Transverse colon (tissue), 4 donors: ENCODE results near the gene TBX2. TPM values are rescaled to one million over a fixed set of nuclear protein-coding genes. Genes with fewer than 3 reads are reported as not detected.

ENCODE experiments used
- DNase-seq: peaks from one replicate; pipeline ENCODE4 v3.0.0-alpha.2; 2019
- H3K27ac ChIP-seq, 4 donors: fragments of 200-600 bp; sonication (generic); 2 replicates each; pipeline ENCODE4 v1.5.1; 2016 to 2018; ENCODE audit warnings: inconsistent platforms in 4 of 4
- H3K27me3 ChIP-seq: fragments of 200-600 bp; sonication (generic); 2 replicates; pipeline ENCODE4 v1.5.1; 2017; ENCODE audit warnings: inconsistent platforms
- H3K36me3 ChIP-seq, 4 donors: fragments of 200-600 bp; sonication (generic); 2 replicates each; pipeline ENCODE4 v1.5.1; 2017 to 2019; ENCODE audit warnings: inconsistent platforms in 4 of 4
- H3K4me1 ChIP-seq, 4 donors: fragments of 200-600 bp; sonication (generic); 2 replicates each; pipeline ENCODE4 v1.5.1; 2017 to 2020; ENCODE audit warnings: inconsistent platforms in 4 of 4
- H3K4me3 ChIP-seq, 4 donors: fragments of 200-600 bp; sonication (generic); 1 replicate in 1 of 4; 2 replicates in 3 of 4; pipeline versions ENCODE4 v1.5.1 to v1.6.1; 2017 to 2019; ENCODE audit warnings: inconsistent platforms in 4 of 4
- H3K9me3 ChIP-seq, 2 donors: fragments of 200-600 bp; sonication (generic); 2 replicates each; pipeline ENCODE4 v1.5.1; 2017 to 2019; ENCODE audit warnings: inconsistent platforms in 2 of 2
- EP300 ChIP-seq: sonication (generic); formaldehyde crosslinking; IDR thresholded peaks from one replicate; pipeline ENCODE4 v1.6.1; 2017; ENCODE audit warnings: antibody characterized with exemption, low read depth
- POLR2A ChIP-seq: fragments of 450-650 bp; IDR thresholded peaks from one replicate; pipeline ENCODE4 v1.6.1; 2016; ENCODE audit warnings: antibody characterized with exemption, mild to moderate bottlenecking, moderate library complexity
- POLR2AphosphoS5 ChIP-seq, 3 donors: sonication (generic); formaldehyde crosslinking; IDR thresholded peaks; one replicate each; pipeline ENCODE4 v1.6.1; 2016; ENCODE audit warnings: antibody characterized with exemption in 3 of 3
- WGBS, 2 donors: methylation state at CpG; one replicate each; pipeline ENCODE4 v1.1.5; 2018; ENCODE audit warnings: low coverage in 1 of 2; 5-methylcytosine and 5-hydroxymethylcytosine counted together
- in situ Hi-C, 4 donors: fragments of 200-750 bp; cut with MboI; loops; one replicate each; pipeline versions ENCODE4 v1.15.0 to v1.15.1; 2017; ENCODE audit warnings: low sequenced_read_pairs in 3 of 4, low pct_ligation_motif_present in 1 of 4, low pct_unique_long_range_greater_than_20kb in 1 of 4
- intact Hi-C: fragments of 100-400 bp; cut with DNase I; formaldehyde crosslinking; loops from one replicate; pipeline ENCODE4 v1.15.1; 2023; ENCODE audit warnings: low total_unique reads
- total RNA-seq, 4 donors: library from RNA; depleted of rRNA; stranded (reverse); fragments of >200 nt; gene quantifications; one replicate each; pipeline ENCODE4 v1.1.0, GENCODE V29; 2016
- TF ChIP-seq, protein P1 (sequence below), 5 experiments: fragments of 200-600 bp in 3 of 5; fragments of 450-650 bp in 2 of 5; sonication (generic) in 3 of 5; IDR thresholded peaks; 1 replicate in 2 of 5; 2 replicates in 3 of 5; pipeline ENCODE4 v1.5.1; 2016 to 2017; ENCODE audit warnings: antibody characterized with exemption in 5 of 5, inconsistent platforms in 3 of 5, mild to moderate bottlenecking in 2 of 5, moderate library complexity in 1 of 5

TBX2 gene
- total RNA-seq, 4 donors from 2014 or later, result 2.6 to 13.5 (median 8.7) TPM

DNA sequence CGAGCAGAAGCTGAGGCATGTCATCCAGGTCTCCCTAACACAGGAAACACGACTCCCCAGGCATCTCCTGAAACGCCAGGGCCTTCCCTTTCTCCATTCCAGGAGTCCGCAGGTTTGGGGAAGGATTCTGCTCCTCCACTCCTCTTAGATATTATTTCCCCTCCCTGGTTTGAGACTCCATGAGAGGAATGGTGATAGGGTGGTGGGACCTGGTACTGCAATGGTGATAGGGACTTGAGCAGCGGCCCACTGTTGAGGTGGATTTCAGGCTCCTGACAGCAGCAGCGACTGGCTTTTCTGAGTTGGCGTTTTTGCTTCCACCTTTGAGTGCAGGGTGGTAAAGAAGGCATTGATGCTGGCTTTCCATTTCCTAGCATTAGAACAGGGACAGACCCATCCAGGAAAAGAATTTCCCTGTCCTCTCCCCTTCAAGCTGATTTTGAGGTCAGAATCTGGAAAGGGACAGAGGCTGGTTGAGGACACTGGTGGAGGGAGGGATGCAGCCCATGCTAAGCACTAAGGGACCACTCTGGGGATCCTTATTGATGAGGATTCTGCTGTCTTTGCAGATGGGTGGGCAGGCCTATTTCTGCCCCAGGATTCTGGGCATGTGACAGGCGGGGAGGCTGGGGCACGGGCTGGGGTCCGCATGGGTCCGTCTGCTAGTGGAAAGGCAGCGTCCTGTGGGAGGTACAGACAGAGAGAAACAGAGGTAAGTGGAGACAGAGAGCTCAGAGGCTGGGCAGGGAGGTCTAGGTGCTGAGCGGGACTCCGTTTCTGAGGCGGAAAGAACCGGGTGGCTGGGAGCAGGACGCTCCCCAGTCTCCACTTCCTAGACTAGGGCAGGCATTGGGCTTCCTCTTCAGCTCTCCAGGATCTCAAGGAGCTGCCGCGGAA lies 51.2 kb downstream of the TBX2 start:
- intact Hi-C loops, result no loop called here
- TF ChIP-seq POLR2AphosphoS5 (IDR thresholded peaks at IDR 0.05), result no peak
- TF ChIP-seq, protein P1, sequence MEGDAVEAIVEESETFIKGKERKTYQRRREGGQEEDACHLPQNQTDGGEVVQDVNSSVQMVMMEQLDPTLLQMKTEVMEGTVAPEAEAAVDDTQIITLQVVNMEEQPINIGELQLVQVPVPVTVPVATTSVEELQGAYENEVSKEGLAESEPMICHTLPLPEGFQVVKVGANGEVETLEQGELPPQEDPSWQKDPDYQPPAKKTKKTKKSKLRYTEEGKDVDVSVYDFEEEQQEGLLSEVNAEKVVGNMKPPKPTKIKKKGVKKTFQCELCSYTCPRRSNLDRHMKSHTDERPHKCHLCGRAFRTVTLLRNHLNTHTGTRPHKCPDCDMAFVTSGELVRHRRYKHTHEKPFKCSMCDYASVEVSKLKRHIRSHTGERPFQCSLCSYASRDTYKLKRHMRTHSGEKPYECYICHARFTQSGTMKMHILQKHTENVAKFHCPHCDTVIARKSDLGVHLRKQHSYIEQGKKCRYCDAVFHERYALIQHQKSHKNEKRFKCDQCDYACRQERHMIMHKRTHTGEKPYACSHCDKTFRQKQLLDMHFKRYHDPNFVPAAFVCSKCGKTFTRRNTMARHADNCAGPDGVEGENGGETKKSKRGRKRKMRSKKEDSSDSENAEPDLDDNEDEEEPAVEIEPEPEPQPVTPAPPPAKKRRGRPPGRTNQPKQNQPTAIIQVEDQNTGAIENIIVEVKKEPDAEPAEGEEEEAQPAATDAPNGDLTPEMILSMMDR (IDR thresholded peaks at IDR 0.05), result no peak
- TF ChIP-seq EP300, result no peak
- TF ChIP-seq POLR2A, result no peak
- H3K27me3 ChIP-seq, result peaks cover 99% of the 10 kb centered on the region
- DNase-seq, result no peak
- in situ Hi-C loops, result no loop called here
- no peak overlapping the region for H3K27ac ChIP-seq
- peak overlapping the region in 1 of 4 donors; percentile 42 for H3K4me3 ChIP-seq
- peaks cover 18 to 30% (median 21%) of the 10 kb centered on the region in 4 donors for H3K4me1 ChIP-seq
- H3K36me3 ChIP-seq, result no peaks in the 10 kb centered on the region
- H3K9me3 ChIP-seq, result no peaks in the 10 kb centered on the region
- WGBS, 2 donors, result 77 to 100% methylated on average over 2 to 19 of the region's 19 CpGs

DNA sequence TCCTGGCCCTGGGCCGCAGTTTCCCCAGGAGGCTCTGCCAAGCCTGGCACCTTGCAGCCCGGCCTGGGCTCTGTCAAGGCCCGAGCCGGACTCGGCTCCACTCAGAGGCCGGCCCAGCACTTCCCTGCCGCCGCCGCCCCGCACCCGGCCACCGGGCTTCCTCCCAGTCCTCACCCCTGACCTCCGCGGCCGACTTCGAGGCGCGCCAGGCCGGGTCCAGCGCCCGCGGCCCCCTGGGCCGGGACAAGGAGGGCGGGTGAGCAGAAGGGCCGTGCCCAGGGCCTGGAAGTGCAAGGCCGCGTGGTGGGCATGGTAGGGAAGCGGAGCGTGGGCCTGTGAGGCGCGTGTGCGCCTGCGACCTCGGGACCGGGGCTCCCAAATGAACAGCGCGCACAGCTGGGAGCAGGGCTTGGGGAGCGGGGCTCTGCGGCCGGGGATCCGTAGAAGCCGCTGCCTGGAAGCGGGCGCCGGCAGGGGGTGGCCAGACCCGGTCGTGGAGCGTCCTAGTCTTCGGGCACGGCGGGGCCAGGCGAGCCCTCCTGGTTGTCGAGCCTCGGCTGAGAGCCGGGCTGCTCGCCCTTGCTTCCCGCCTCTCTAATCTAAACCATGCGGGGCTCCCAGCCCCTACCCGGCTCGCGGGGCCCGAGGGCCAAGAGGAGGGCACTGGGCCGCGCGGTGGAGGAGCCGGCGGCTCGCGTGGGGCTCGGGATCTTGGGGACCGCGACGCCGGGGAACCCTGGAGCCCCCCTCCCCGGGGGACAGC lies 52.1 kb downstream of the TBX2 start:
- in situ Hi-C loops, result no loop called here
- Histone ChIP-seq H3K4me1 (peaks cover 18 to 30% (median 21%) of the 10 kb centered on the region in 4 donors), H3K4me3 (peak overlapping the region in 3 of 4 donors; percentile 5 to 42 (median 24)), H3K27me3 (peaks cover 99% of the 10 kb centered on the region), H3K36me3 (no peaks in the 10 kb centered on the region), H3K27ac (no peak overlapping the region), H3K9me3 (no peaks in the 10 kb centered on the region)
- DNase-seq, result no peak
- intact Hi-C loops, result no loop called here
- WGBS, 2 donors, result 16% methylated on average over 55 of the region's 75 CpGs; no CpG with 5 or more reads in 1 of the 2 donors
- TF ChIP-seq, protein P1 (IDR thresholded peaks at IDR 0.05), result no peak
- no peak for TF ChIP-seq POLR2AphosphoS5 (IDR thresholded peaks at IDR 0.05)
- no peak for TF ChIP-seq POLR2A
- no peak for TF ChIP-seq EP300

DNA sequence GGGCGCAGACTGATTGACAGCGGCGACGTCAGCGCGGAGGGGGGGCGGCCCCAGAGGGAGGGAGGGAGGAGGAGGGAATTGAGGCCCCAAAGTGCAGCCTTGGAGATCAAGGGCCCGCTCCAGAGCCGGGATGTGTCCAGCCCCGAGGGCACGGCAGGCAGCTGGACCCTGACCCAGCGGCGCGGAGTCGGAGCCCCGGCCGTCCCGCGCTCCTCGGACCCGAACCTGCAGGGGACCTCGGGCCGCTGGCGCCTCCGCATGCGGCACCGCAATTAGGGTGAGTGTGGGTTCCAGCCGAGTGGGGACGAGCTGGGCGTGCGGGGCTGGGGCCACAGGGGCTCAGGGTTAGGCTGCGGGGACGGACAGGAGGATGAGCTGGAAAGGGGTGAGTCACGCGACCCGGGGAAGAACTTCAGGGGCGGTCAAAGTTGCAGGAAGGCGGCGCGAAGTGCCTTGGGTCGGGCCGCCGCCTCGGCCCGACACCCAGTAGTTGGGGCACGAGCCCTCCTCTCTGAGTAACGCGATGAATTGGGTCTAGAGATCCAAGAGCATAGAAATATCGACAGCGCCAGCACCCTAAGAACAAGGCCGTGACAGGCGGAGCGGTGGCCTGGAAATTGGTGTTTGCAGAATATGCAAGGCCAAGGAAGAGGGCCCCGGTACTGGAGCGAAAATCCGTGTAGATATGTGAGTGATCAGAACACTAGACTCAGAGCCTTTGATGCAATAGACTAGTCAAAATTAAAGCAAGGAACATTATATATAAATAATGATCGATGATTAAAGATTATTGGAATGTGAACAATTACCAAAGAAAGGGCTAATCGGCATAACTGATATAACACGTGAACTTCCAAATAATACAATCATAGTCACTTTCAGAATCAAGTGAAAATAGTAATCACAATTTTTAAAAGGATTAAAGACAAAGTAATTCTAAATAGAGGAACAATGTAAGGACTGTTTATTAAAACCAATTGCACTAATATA lies 53.0 kb downstream of the TBX2 start, which contains the start of gene TBX4:
TSS of gene TBX4 (plus strand) at position 122 of the 990 bp plus-strand sequence. CDS start 4,069 bp downstream, outside the sequence.
- no peak for TF ChIP-seq POLR2AphosphoS5 (IDR thresholded peaks at IDR 0.05)
- TF ChIP-seq POLR2A, result no peak
- TF ChIP-seq, protein P1 (IDR thresholded peaks at IDR 0.05), result no peak
- TF ChIP-seq EP300, result no peak
- Histone ChIP-seq H3K9me3 (no peaks in the 10 kb centered on the region), H3K27me3 (peaks cover 99% of the 10 kb centered on the region), H3K4me1 (peaks cover 18 to 33% (median 26%) of the 10 kb centered on the region in 4 donors), H3K27ac (no peak within 1 kb of the TSS), H3K4me3 (peak within 1 kb of the TSS in 3 of 4 donors; percentile 5 to 42 (median 24)), H3K36me3 (no peaks in the 10 kb centered on the region)
- intact Hi-C loops (no loop called here), in situ Hi-C loops (no loop called here)
- DNase-seq, result no peak
- 24 to 27% methylated on average over 10 to 52 of the region's 59 CpGs for WGBS, 2 donors
